Lung (tissue), 12 donors: ENCODE data around the gene MSMP. TPM values are rescaled to one million over a fixed set of nuclear protein-coding genes. Genes with fewer than 3 reads are reported as not detected.

Experiments used
- ATAC-seq: fragments of 200-7000 bp; cut with Tn5 transposase; one replicate; pipeline ENCODE4 v1.9.1; 2020; ENCODE audit warnings: moderate number of reproducible peaks; ENCODE audit not compliant: insufficient read depth, low FRiP score
- DNase-seq, 3 donors: peaks; one replicate each; pipeline ENCODE4 v3.0.0-alpha.2; 2013 to 2017
- H3K27ac ChIP-seq, 2 donors: one replicate each; pipeline ENCODE4 v1.5.1; 2013; ENCODE audit warnings: mild to moderate bottlenecking in 2 of 2, moderate library complexity in 2 of 2, control low read depth in 1 of 2, inconsistent platforms in 1 of 2, low read depth in 1 of 2, low read length in 1 of 2
- H3K27me3 ChIP-seq, 3 donors: one replicate each; pipeline ENCODE4 v1.5.1; 2013; ENCODE audit warnings: low read length in 2 of 3; ENCODE audit not compliant: control insufficient read depth in 3 of 3, insufficient read depth in 3 of 3
- H3K36me3 ChIP-seq, 4 donors: one replicate each; pipeline ENCODE4 v1.5.1; 2013; ENCODE audit warnings: low read length in 4 of 4, mild to moderate bottlenecking in 1 of 4, moderate library complexity in 1 of 4; ENCODE audit not compliant: control insufficient read depth in 4 of 4, insufficient read depth in 4 of 4
- H3K4me1 ChIP-seq, 5 donors: one replicate each; pipeline ENCODE4 v1.5.1; 2013; ENCODE audit warnings: low read length in 5 of 5, mild to moderate bottlenecking in 2 of 5, moderate library complexity in 1 of 5; ENCODE audit not compliant: control insufficient read depth in 5 of 5, insufficient read depth in 5 of 5
- H3K4me3 ChIP-seq: one replicate; pipeline ENCODE4 v1.5.1; 2013; ENCODE audit warnings: mild to moderate bottlenecking, control low read depth, moderate library complexity
- H3K9ac ChIP-seq, 2 donors: one replicate each; pipeline ENCODE4 v1.5.1; 2013; ENCODE audit warnings: low read length in 2 of 2, control low read depth in 1 of 2; ENCODE audit not compliant: insufficient read depth in 1 of 2
- H3K9me3 ChIP-seq, 4 donors: one replicate each; pipeline ENCODE4 v1.5.1; 2013; ENCODE audit warnings: low read length in 3 of 4, mild to moderate bottlenecking in 1 of 4, moderate library complexity in 1 of 4; ENCODE audit not compliant: control insufficient read depth in 4 of 4, insufficient read depth in 3 of 4
- CTCF ChIP-seq: IDR thresholded peaks from 2 replicates; pipeline ENCODE4 v1.5.1; 2012; ENCODE audit warnings: mild to moderate bottlenecking; ENCODE audit errors: control extremely low read depth, extremely low read depth
- WGBS, 2 donors: extraction: QIAGEN DNeasy Blood & Tissue Kit; methylation state at CpG; one replicate each; pipeline ENCODE4 v1.1.7; 2013; 5-methylcytosine and 5-hydroxymethylcytosine counted together
- polyA plus RNA-seq, 2 donors: library from polyadenylated mRNA; stranded (reverse); fragments of 200-250 nt; gene quantifications; one replicate each; pipeline ENCODE4 v1.2.1, GENCODE V29; 2013
- total RNA-seq, 2 donors: library from RNA; depleted of rRNA in 1 of 2; stranded (reverse); fragments of >200 nt in 1 of 2; gene quantifications; one replicate each; pipeline ENCODE4 v1.2.1, GENCODE V29; 2014 to 2021
- donor health status: control.
- donor health status: control.
- donor health status: Bipolar disorder and iron deficiency.
- donor health status: healthy.
- donor health status: DM: yes; HTN: yes; CAD: no.

MSMP gene
- total and polyA plus RNA-seq, 4 donors = 0.62 to 1.6 (median 1.2) TPM; not detected in 1

- no peak for TF ChIP-seq CTCF
- Histone ChIP-seq H3K36me3 (no peaks in the 10 kb centered on the region), H3K4me3 (no peak overlapping the region), H3K4me1 (peaks cover 0 to 34% (median 14%) of the 10 kb centered on the region in 5 donors), H3K9me3 (no peaks in the 10 kb centered on the region), H3K9ac (peak overlapping the region in 1 of 2 donors; percentile 71), H3K27me3 (no peaks in the 10 kb centered on the region), H3K27ac (peak overlapping the region in 1 of 2 donors; percentile 32)
- no peak for DNase-seq
- no peak for ATAC-seq
- WGBS, 2 donors = 63 to 87% methylated on average over 2 of the region's 2 CpGs
Observed at GRCh38 chr9:35793461-35793860, 39.4 kb upstream of the MSMP start.

- Histone ChIP-seq H3K9me3 (no peaks in the 10 kb centered on the region), H3K27me3 (no peaks in the 10 kb centered on the region), H3K36me3 (no peaks in the 10 kb centered on the region), H3K4me1 (peaks cover 0 to 34% (median 14%) of the 10 kb centered on the region in 5 donors), H3K27ac (no peak overlapping the region), H3K4me3 (no peak overlapping the region), H3K9ac (peak overlapping the region in 1 of 2 donors; percentile 71)
- no peak for TF ChIP-seq CTCF
- ATAC-seq (no peak), DNase-seq (no peak)
- 93 to 96% methylated on average over 14 of the region's 14 CpGs for WGBS, 2 donors
Observed at GRCh38 chr9:35792826-35793225, 38.8 kb upstream of the MSMP start.

- no peak overlapping the region for H3K27ac ChIP-seq
- no peaks in the 10 kb centered on the region for H3K36me3 ChIP-seq
- no peak for TF ChIP-seq CTCF
- ATAC-seq = no peak
- H3K9ac ChIP-seq = no peak overlapping the region
- no peaks in the 10 kb centered on the region for H3K9me3 ChIP-seq
- DNase-seq = no peak
- no peaks in the 10 kb centered on the region for H3K27me3 ChIP-seq
- peaks cover 0 to 34% (median 14%) of the 10 kb centered on the region in 5 donors for H3K4me1 ChIP-seq
- 86 to 91% methylated on average over 30 to 34 of the region's 34 CpGs for WGBS, 2 donors
- no peak overlapping the region for H3K4me3 ChIP-seq
Observed at GRCh38 chr9:35792024-35792813, 38.1 kb upstream of the MSMP start.
